ENCODE results near the gene PDZD2.

The PDZD2 gene

GRCh38 chr5:31833710-31834109, 194.8 kb downstream of the PDZD2 start:
- H3K4me3 ChIP-seq (ENCODE audit: low read length), result no peak overlapping the region

DNA sequence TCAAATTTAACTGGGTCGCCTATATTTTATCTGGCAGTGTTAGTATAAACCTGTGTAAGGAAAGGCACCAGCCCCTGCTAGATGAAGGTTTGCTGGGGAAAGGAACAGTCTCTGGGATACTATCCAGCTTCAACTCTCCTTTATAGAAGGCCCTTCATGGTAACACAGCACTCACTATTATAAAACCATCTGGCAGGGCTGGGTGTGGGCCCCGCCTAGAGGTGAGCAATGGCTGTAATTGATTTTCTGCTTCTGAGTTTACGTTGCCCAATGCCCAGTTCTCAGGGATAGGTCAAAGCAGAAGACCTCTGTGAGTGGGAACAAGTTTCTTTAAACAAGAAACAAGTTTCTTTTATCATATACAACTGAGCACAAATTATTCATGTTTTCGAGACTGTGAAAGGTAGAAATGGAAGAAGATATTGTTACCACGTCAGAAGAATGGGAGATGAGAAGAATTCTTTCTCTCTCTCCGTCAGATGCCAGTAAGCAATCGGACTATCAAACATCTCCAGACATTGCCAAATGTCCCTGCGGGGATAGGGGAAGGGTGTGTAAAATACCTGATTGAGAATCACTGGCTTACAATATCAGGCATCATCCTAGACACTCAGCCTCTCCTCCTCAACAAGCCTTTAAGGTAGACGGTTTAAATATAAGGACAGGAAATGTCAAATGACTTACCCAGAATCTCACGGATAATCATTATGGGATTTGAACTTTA, 205.9 kb downstream of the PDZD2 start:
- no peaks in the 10 kb centered on the region for H3K27me3 ChIP-seq (ENCODE audit: low read depth, low read length)
- no peaks in the 10 kb centered on the region for H3K36me3 ChIP-seq (replicated peaks; ENCODE audit: low read depth, low read length)
- H3K9me3 ChIP-seq (ENCODE audit: insufficient read depth, low read length), result no peaks in the 10 kb centered on the region
- no peak for TF ChIP-seq CTCF (IDR thresholded peaks at IDR 0.05; ENCODE audit: low read depth, low read length)
- TF ChIP-seq EZH2phosphoT487 (IDR thresholded peaks at IDR 0.05; ENCODE audit: low read depth), result no peak
- no peak overlapping the region for H2AFZ ChIP-seq (ENCODE audit: low read depth, low read length)
- no peaks in the 10 kb centered on the region for H3K79me2 ChIP-seq (ENCODE audit: low read length)
- H3K4me2 ChIP-seq (ENCODE audit: low read length), result no peak overlapping the region
- H3K9ac ChIP-seq (ENCODE audit: low read length), result no peak overlapping the region
- no peak overlapping the region for H3K4me3 ChIP-seq (ENCODE audit: low read length)
- no peaks in the 10 kb centered on the region for H3K4me1 ChIP-seq (ENCODE audit: low read length)
- no peak overlapping the region for H3K27ac ChIP-seq (ENCODE audit: low read length)
- no peaks in the 10 kb centered on the region for H4K20me1 ChIP-seq (ENCODE audit: insufficient read depth, low read length)

More at GRCh38 chr5:31833710-31834109, 194.8 kb downstream of the PDZD2 start:
- no peak for TF ChIP-seq EZH2phosphoT487 (IDR thresholded peaks at IDR 0.05; ENCODE audit: low read depth)
- no peak for TF ChIP-seq CTCF (IDR thresholded peaks at IDR 0.05; ENCODE audit: low read depth, low read length)
- H3K27me3 ChIP-seq (ENCODE audit: low read depth, low read length), result no peaks in the 10 kb centered on the region
- H3K9me3 ChIP-seq (ENCODE audit: insufficient read depth, low read length), result no peaks in the 10 kb centered on the region
- no peaks in the 10 kb centered on the region for H4K20me1 ChIP-seq (ENCODE audit: insufficient read depth, low read length)
- H3K9ac ChIP-seq (ENCODE audit: low read length), result no peak overlapping the region
- H3K4me2 ChIP-seq (ENCODE audit: low read length), result no peak overlapping the region
- H3K27ac ChIP-seq (ENCODE audit: low read length), result no peak overlapping the region
- H3K4me1 ChIP-seq (ENCODE audit: low read length), result no peaks in the 10 kb centered on the region
- H3K79me2 ChIP-seq (ENCODE audit: low read length), result no peaks in the 10 kb centered on the region
- no peaks in the 10 kb centered on the region for H3K36me3 ChIP-seq (replicated peaks; ENCODE audit: low read depth, low read length)
- no peak overlapping the region for H2AFZ ChIP-seq (ENCODE audit: low read depth, low read length)

DNA sequence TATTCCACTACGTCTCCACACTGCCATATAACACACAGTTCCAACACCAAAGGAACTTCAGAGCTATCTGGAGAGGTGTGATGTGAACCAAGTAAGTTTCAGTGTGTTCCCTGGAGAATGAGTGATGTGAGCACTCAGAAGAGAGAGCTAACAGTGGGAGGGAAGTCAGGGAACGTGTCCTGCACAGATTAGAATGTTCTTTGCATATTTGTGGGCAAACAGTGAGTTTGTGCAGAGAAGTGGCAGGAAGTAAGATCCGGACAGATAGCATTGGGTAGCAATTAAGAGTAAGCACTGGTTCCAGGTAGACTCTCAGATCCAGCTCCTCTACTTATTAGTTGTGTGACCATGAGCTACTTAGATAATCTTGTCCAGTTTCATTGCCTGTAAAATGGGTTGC, 206.4 kb downstream of the PDZD2 start:
- Histone ChIP-seq H3K4me1 (ENCODE audit: low read length) (no peaks in the 10 kb centered on the region), H2AFZ (ENCODE audit: low read depth, low read length) (no peak overlapping the region), H3K4me2 (ENCODE audit: low read length) (no peak overlapping the region), H3K36me3 (replicated peaks; ENCODE audit: low read depth, low read length) (no peaks in the 10 kb centered on the region), H3K27ac (ENCODE audit: low read length) (no peak overlapping the region), H4K20me1 (ENCODE audit: insufficient read depth, low read length) (no peaks in the 10 kb centered on the region), H3K9ac (ENCODE audit: low read length) (no peak overlapping the region), H3K27me3 (ENCODE audit: low read depth, low read length) (no peaks in the 10 kb centered on the region), H3K9me3 (ENCODE audit: insufficient read depth, low read length) (no peaks in the 10 kb centered on the region), H3K4me3 (ENCODE audit: low read length) (no peak overlapping the region), H3K79me2 (ENCODE audit: low read length) (no peaks in the 10 kb centered on the region)
- TF ChIP-seq CTCF (IDR thresholded peaks at IDR 0.05; ENCODE audit: low read depth, low read length) (no peak), EZH2phosphoT487 (IDR thresholded peaks at IDR 0.05; ENCODE audit: low read depth) (no peak)

- no peak overlapping the region for H2AFZ ChIP-seq (ENCODE audit: low read depth, low read length)
- no peak overlapping the region for H3K4me2 ChIP-seq (ENCODE audit: low read length)
These were observed 208.0 kb downstream of the PDZD2 start for GRCh38 chr5:31846934-31847333.

More at GRCh38 chr5:31846934-31847333, 208.0 kb downstream of the PDZD2 start:
- H3K9me3 ChIP-seq (ENCODE audit: insufficient read depth, low read length), result no peaks in the 10 kb centered on the region
- no peaks in the 10 kb centered on the region for H3K27me3 ChIP-seq (ENCODE audit: low read depth, low read length)
- no peaks in the 10 kb centered on the region for H3K4me1 ChIP-seq (ENCODE audit: low read length)
- no peak overlapping the region for H3K27ac ChIP-seq (ENCODE audit: low read length)
- no peaks in the 10 kb centered on the region for H3K36me3 ChIP-seq (replicated peaks; ENCODE audit: low read depth, low read length)
- no peaks in the 10 kb centered on the region for H4K20me1 ChIP-seq (ENCODE audit: insufficient read depth, low read length)
- no peak for TF ChIP-seq CTCF (IDR thresholded peaks at IDR 0.05; ENCODE audit: low read depth, low read length)
- no peak for TF ChIP-seq EZH2phosphoT487 (IDR thresholded peaks at IDR 0.05; ENCODE audit: low read depth)
- no peak overlapping the region for H3K9ac ChIP-seq (ENCODE audit: low read length)
- no peak overlapping the region for H3K4me3 ChIP-seq (ENCODE audit: low read length)
- H3K79me2 ChIP-seq (ENCODE audit: low read length), result no peaks in the 10 kb centered on the region

Measured in OCI-LY3 (cell line).